Measurements from ENCODE around the gene RBL1. TPM values are rescaled to one million over a fixed set of nuclear protein-coding genes. Genes with fewer than 3 reads are reported as not detected.

The RBL1 gene
- total RNA-seq, 1 donor from 2014 or later, result 22.1 TPM

- H3K36me3 Mint-ChIP-seq, result no peaks in the 10 kb centered on the region
- no peak overlapping the region for H3K27ac Mint-ChIP-seq
- Histone ChIP-seq H3K9ac (no peak overlapping the region), H4K20me1 (ENCODE audit: low read depth) (no peaks in the 10 kb centered on the region), H3K79me2 (ENCODE audit: low read depth) (peaks cover 10% of the 10 kb centered on the region), H3K27ac (no peak overlapping the region), H3K9me3 (ENCODE audit: low read depth) (no peaks in the 10 kb centered on the region), H3K36me3 (no peaks in the 10 kb centered on the region), H3K4me3 (peak overlapping the region; percentile 61), H2AFZ (replicated peaks) (peak overlapping the region; percentile 81), H3K4me1 (peaks cover 7% of the 10 kb centered on the region), H3K4me2 (peak overlapping the region; percentile 85), H3F3A (ENCODE audit: low read depth) (peaks cover 24% of the 10 kb centered on the region), H3K27me3 (no peaks in the 10 kb centered on the region)
- TF ChIP-seq EZH2phosphoT487 (IDR thresholded peaks at IDR 0.05), result no peak
- no peak for TF ChIP-seq EZH2 (IDR thresholded peaks at IDR 0.05)
- TF ChIP-seq CTCF (IDR thresholded peaks at IDR 0.05), result no peak
- DNase-seq (ENCODE audit: low spot score), result peak; percentile 44
- H3K27me3 Mint-ChIP-seq (ENCODE audit: insufficient read depth, low read depth), result peaks cover 25% of the 10 kb centered on the region
- peak overlapping the region; percentile 93 for H3K4me3 Mint-ChIP-seq
- H3K4me1 Mint-ChIP-seq, result peaks cover 11% of the 10 kb centered on the region
- H3K9me3 Mint-ChIP-seq, result no peaks in the 10 kb centered on the region
Measured at GRCh38 chr20:36950414-36951197, 145.2 kb downstream of the RBL1 start.

Small RNA genes within 50 kb of the gene (small RNA-seq; reads per million reads assigned to genes)
- not detected for gene RPS3AP3

Other genes with a start within 250 kb of the RBL1 start
- gene TLDC2, start 219.9 kb downstream of the RBL1 start, total RNA-seq (ENCODE audit: low replicate concordance), result 2.4 and 3.8 TPM in 2 replicates
- 12.2 and 29.0 TPM in 2 replicates for gene SAMHD1, start 144.3 kb downstream of the RBL1 start, total RNA-seq (ENCODE audit: low replicate concordance)
- 249 and 284 TPM in 2 replicates for gene RPN2, start 83.3 kb upstream of the RBL1 start, total RNA-seq (ENCODE audit: low replicate concordance)
- 2.2 and 3.5 TPM in 2 replicates for gene MROH8, start 83.6 kb upstream of the RBL1 start, total RNA-seq (ENCODE audit: low replicate concordance)
- 3.2 TPM in 1 of 2 replicates, not detected in the other for gene GHRH, start 165.8 kb upstream of the RBL1 start, total RNA-seq (ENCODE audit: low replicate concordance)
- 32.7 and 44.8 TPM in 2 replicates for gene MANBAL, start 193.7 kb upstream of the RBL1 start, total RNA-seq (ENCODE audit: low replicate concordance)